Natural killer cell (primary cell): ENCODE results near the gene EIF4G1. TPM values are rescaled to one million over a fixed set of nuclear protein-coding genes. Genes with fewer than 3 reads are reported as not detected.

ENCODE experiments used
- ATAC-seq, 3 donors: fragments of 150-1000 bp in 2 of 3; fragments of 200-7000 bp in 1 of 3; cut with Tn5 transposase; 1 replicate in 1 of 3; 2 replicates in 2 of 3; pipeline ENCODE4 v1.10.0; 2021; ENCODE audit warnings: mild to moderate bottlenecking in 2 of 3, moderate library complexity in 2 of 3
- DNase-seq, 2 donors: peaks; one replicate each; pipeline versions ENCODE4 v3.0.0 to v3.0.0-alpha.2; 2013 to 2021; ENCODE audit warnings: mixed read lengths in 1 of 2
- H3K27ac ChIP-seq: one replicate; pipeline ENCODE4 v1.5.1; 2013; ENCODE audit warnings: mild to moderate bottlenecking, low read length
- H3K27me3 ChIP-seq: one replicate; pipeline ENCODE4 v1.6.1; 2013; ENCODE audit warnings: low read length; ENCODE audit not compliant: control insufficient read depth, insufficient read depth
- H3K36me3 ChIP-seq: one replicate; pipeline ENCODE4 v1.6.1; 2013; ENCODE audit warnings: low read length; ENCODE audit not compliant: control insufficient read depth, insufficient read depth
- H3K4me1 ChIP-seq: one replicate; pipeline ENCODE4 v1.6.1; 2013; ENCODE audit warnings: low read length; ENCODE audit not compliant: control insufficient read depth, insufficient read depth
- H3K4me3 ChIP-seq: one replicate; pipeline ENCODE4 v1.5.1; 2013; ENCODE audit warnings: low read length
- H3K9me3 ChIP-seq: one replicate; pipeline ENCODE4 v1.6.1; 2013; ENCODE audit warnings: low read length; ENCODE audit not compliant: control insufficient read depth, insufficient read depth
- H3K27ac Mint-ChIP-seq, 2 donors: one replicate each; pipeline ENCODE4 v1.8.0; 2022; ENCODE audit warnings: mild to moderate bottlenecking in 2 of 2, mixed read lengths in 2 of 2, moderate library complexity in 1 of 2
- H3K27me3 Mint-ChIP-seq, 2 donors: one replicate each; pipeline ENCODE4 v1.8.0; 2022; ENCODE audit warnings: low read depth in 2 of 2, mixed read lengths in 2 of 2
- H3K36me3 Mint-ChIP-seq: one replicate; pipeline ENCODE4 v1.8.0; 2022; ENCODE audit warnings: mixed read lengths
- H3K4me1 Mint-ChIP-seq, 2 donors: one replicate each; pipeline ENCODE4 v1.8.0; 2022; ENCODE audit warnings: mixed read lengths in 2 of 2
- H3K4me3 Mint-ChIP-seq: one replicate; pipeline ENCODE4 v1.8.0; 2022; ENCODE audit warnings: mild to moderate bottlenecking, moderate library complexity, mixed read lengths
- H3K9me3 Mint-ChIP-seq, 2 donors: one replicate each; pipeline ENCODE4 v1.8.0; 2022; ENCODE audit warnings: mixed read lengths in 2 of 2
- CTCF ChIP-seq: fragments of 200-600 bp; IDR thresholded peaks from one replicate; pipeline ENCODE4 v1.8.0; 2022; ENCODE audit warnings: antibody characterized with exemption
- WGBS: methylation state at CpG from one replicate; pipeline ENCODE4 v1.1.7; 2013; ENCODE audit warnings: missing lambda C conversion rate; ENCODE audit not compliant: insufficient coverage; 5-methylcytosine and 5-hydroxymethylcytosine counted together
- intact Hi-C: fragments of 100-400 bp; cut with micrococcal nuclease; formaldehyde crosslinking; loops from one replicate; pipeline ENCODE4 v1.14.2; 2022
- total RNA-seq, 4 donors: library from RNA; stranded (reverse); fragments of 120-200 nt in 1 of 4; gene quantifications; one replicate each; pipeline versions ENCODE4 v1.2.3 to v1.2.4, GENCODE V29; 2013 to 2022

The EIF4G1 gene
- total RNA-seq, 3 donors from 2014 or later (not counting 1 experiment from before 2014, with no cell fraction given) = 220 to 235 (median 227) TPM

GRCh38 chr3:184359610-184360009, 45.2 kb downstream of the EIF4G1 start:
- H3K4me3 Mint-ChIP-seq = peak overlapping the region; percentile 81

GRCh38 chr3:184360070-184360928, 45.9 kb downstream of the EIF4G1 start:
- Mint-ChIP-seq H3K4me3 (peak overlapping the region; percentile 81), H3K9me3 (no peaks in the 10 kb centered on the region), H3K27ac (peak overlapping the region in 1 of 2 donors; percentile 79), H3K36me3 (no peaks in the 10 kb centered on the region), H3K27me3 (peaks cover 0 to 3% of the 10 kb centered on the region in 2 donors), H3K4me1 (peaks cover 19 to 43% of the 10 kb centered on the region in 2 donors)
- Histone ChIP-seq H3K36me3 (no peaks in the 10 kb centered on the region), H3K4me3 (no peak overlapping the region), H3K4me1 (peaks cover 32% of the 10 kb centered on the region), H3K27me3 (no peaks in the 10 kb centered on the region), H3K27ac (no peak overlapping the region), H3K9me3 (no peaks in the 10 kb centered on the region)
- intact Hi-C loops = no loop called here
- WGBS = 94% methylated on average over 10 of the region's 12 CpGs
- no peak for ATAC-seq
- no peak for TF ChIP-seq CTCF
- DNase-seq = no peak

More at GRCh38 chr3:184359610-184360009, 45.2 kb downstream of the EIF4G1 start:
- WGBS = 95% methylated on average over 9 of the region's 9 CpGs
- Histone ChIP-seq H3K4me1 (peaks cover 32% of the 10 kb centered on the region), H3K4me3 (no peak overlapping the region), H3K36me3 (no peaks in the 10 kb centered on the region), H3K9me3 (no peaks in the 10 kb centered on the region), H3K27me3 (no peaks in the 10 kb centered on the region), H3K27ac (no peak overlapping the region)
- Mint-ChIP-seq H3K36me3 (no peaks in the 10 kb centered on the region), H3K9me3 (no peaks in the 10 kb centered on the region), H3K27me3 (peaks cover 0 to 3% of the 10 kb centered on the region in 2 donors), H3K27ac (peak overlapping the region in 1 of 2 donors; percentile 2), H3K4me1 (peaks cover 12 to 36% of the 10 kb centered on the region in 2 donors)
- no peak for ATAC-seq
- intact Hi-C loops = no loop called here
- TF ChIP-seq CTCF = no peak
- DNase-seq = no peak

GRCh38 chr3:184360929-184361531, 46.6 kb downstream of the EIF4G1 start:
- peak overlapping the region; percentile 81 for H3K4me3 Mint-ChIP-seq
- ATAC-seq (no peak), DNase-seq (no peak)
- Histone ChIP-seq H3K27ac (no peak overlapping the region), H3K27me3 (no peaks in the 10 kb centered on the region), H3K36me3 (no peaks in the 10 kb centered on the region), H3K4me1 (peaks cover 32% of the 10 kb centered on the region), H3K9me3 (no peaks in the 10 kb centered on the region), H3K4me3 (peak overlapping the region; percentile 36)
- peaks cover 19 to 43% of the 10 kb centered on the region in 2 donors for H3K4me1 Mint-ChIP-seq
- H3K9me3 Mint-ChIP-seq = no peaks in the 10 kb centered on the region
- WGBS = 13% methylated on average over 24 of the region's 24 CpGs
- intact Hi-C loops = no loop called here
- H3K27ac Mint-ChIP-seq = peak overlapping the region in 1 of 2 donors; percentile 97
- TF ChIP-seq CTCF = no peak
- H3K27me3 Mint-ChIP-seq = peaks cover 0 to 3% of the 10 kb centered on the region in 2 donors
- H3K36me3 Mint-ChIP-seq = no peaks in the 10 kb centered on the region
